GM21529 (cell line): ENCODE measurements around the gene RRP7A.
"Not testable (repeated sequence)": the region's sequence is repeated elsewhere in the genome, so short reads cannot be mapped to it uniquely, and the experiment has no call there.

Experiments used
- ATAC-seq: cut with Tn5 transposase; IDR thresholded peaks from one replicate; pipeline ENCODE4 v1.9.1; 2021; ENCODE audit not compliant: unreplicated experiment

RRP7A gene

DNA sequence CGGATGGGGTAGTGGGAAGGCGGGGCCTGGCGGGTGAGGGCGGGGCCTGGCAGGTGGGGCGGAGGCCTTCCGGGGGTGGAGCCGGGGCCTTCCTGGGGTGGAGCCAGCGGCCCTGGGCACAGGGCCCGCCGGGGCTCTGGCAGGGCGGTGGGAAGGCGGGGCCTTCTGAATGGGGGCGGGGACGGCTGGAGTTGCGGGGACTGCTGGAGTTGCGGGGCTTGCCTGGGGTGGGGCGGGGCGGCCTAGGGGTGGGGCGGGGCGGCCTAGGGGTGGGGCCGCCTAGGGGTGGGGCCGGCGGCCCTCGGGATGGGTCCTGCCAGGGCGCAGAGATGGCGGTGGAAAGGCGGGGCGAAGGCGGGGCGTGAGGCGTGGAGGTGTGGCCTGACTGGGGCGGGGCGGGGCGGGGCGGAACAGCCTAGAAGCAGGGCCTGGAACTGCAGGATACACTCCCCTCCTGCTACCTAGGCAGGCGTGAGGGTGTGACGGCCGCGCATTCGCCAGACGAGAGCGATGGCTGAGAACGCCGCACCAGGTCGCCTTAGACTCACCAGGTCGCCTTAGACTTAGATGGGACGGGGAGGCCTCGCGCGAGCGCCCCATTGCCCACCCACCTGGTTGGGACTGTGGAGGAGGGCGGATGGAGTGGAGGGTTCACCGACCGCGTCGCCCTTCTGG lies 19.3 kb downstream of the RRP7A start:
- ATAC-seq: peak; percentile 67

GRCh38 chr22:42499773-42500160 lies 19.8 kb downstream of the RRP7A start:
- not testable (repeated sequence) for ATAC-seq

GRCh38 chr22:42495533-42496141 lies 24.0 kb downstream of the RRP7A start:
- ATAC-seq: not testable (repeated sequence)

- no peak for ATAC-seq
Measured at GRCh38 chr22:42493393-42493792, 26.2 kb downstream of the RRP7A start.

- ATAC-seq: no peak
Measured at GRCh38 chr22:42492323-42492690, 27.3 kb downstream of the RRP7A start.

DNA sequence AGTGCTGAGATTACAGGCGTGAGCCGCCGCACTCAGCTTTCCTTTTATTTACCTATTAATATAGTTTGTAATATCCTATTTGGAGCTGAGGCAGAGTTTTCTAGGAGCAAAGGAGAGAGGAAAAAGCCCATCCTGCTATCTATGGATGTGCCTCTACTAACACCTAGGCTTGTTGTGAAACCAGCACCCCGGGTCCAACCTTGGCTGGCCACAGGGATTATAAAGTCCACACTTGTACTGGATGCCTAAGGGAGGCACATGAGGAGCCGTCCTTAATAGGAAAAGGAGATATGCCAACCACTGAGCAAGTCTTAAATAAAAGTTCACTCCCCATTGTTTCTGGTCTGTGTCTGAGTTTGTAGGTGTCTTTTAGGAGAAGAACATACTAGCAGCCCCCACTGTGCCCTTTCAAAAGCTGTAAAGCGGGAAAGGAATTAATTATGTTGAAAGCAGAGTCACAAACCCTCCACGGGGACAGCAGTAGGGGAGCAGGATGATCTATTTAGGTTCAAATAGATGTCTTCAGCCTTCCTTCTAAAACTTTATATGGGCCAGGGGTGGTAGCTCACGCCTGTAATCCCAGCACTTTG lies 29.3 kb downstream of the RRP7A start:
- ATAC-seq: no peak

GRCh38 chr22:42489000-42489399 lies 30.6 kb downstream of the RRP7A start:
- no peak for ATAC-seq

DNA sequence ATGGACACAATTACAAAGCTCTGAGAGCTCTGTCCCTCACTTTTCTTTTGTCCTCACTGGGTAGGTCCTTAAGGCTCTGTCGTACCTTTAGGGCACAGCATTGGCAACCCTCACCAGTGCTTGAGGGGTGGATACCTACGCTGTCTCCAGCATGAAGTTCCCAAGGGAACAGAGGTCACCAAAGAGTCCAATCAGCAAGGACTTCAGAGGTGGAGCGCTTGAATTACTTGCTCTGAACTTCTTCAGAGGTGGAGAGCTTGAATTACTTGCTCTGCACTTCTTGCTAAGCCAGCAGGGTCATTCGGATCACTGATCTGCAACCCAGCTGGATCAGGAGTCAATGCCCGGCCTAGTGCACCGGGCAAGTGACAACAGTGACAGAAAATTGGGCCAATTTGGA lies 35.1 kb downstream of the RRP7A start:
- ATAC-seq: no peak

DNA sequence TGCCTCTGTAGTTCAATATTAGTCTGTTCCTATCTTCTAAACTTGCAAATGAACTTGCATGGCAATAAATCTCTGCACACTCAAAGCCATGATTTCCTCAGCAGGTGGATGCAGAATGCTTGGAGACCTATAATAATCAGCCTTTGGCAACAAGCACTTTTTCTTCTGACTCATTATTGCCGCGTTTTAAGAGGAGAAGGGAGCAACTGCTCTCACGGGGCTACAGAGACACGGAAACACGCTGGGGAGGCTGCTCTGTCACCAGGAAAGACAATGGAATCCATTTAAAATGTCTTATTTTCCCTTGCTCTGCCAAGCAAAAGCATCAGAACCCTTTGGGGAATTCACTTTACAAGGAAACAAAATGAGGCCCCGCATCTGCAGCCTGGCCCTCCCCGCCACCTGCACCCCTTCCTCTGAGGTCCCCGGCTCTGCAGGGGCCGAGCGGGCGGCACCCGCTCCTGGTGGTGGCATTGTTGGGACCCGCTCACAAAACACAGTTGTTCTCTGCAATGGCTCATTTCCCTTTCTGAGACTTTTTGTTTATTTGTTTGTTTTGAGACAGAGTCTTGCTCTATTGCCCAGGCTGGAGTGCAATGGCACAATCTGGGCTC lies 35.9 kb downstream of the RRP7A start:
- ATAC-seq: not testable (repeated sequence)

- no peak for ATAC-seq
Measured at GRCh38 chr22:42475122-42475521, 44.5 kb downstream of the RRP7A start.

DNA sequence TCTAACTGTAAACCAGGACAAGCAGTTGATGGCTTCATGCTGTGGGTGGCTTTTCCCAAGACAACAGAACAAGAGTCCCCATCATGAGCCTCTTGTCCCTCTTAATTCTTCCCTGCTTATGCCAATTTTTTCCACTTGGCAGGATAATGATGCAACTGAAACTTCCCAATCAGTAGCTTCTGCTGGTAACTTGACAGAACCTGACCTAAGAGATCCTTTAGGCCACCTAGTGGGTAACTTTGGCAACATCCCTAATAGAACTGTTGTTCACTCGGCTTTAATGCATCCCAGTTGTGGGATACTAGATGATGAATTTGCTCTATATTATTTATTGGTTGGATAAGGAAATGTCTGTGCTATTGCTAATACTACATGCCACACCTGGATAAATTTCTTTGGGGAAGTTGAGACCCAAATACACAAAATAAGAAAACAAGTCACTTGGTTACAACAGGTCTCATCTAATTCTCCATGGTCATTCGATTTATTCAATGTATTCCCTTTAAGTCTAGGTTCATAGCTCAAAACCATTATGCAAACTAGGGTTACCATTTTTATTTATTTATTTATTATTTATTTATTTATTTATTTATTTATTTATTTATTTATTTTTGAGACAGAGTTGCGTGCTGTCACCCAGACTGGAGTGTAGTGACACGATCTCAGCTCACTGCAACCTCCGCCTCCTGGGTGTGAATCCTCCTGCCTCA lies 46.0 kb downstream of the RRP7A start:
- ATAC-seq: no peak

DNA sequence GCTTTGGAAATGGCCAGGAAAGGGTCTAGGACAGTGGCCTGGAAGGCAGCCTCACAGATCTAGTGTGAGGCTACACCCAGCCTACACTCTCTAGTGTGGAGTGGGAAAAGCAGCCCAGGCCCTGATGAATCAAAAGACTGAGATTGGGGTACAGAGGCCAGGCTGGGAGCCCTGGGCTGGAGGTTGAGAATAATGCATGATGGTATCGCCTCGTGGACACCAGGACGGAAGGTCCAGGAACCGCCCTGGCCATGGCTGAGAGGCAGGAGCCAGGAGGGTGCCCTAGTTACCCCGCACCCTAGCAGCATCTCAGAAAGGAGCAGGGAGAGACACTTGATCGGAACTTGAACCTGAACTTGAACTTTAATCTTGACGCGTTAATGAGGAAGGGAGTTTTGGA lies 46.9 kb downstream of the RRP7A start:
- no peak for ATAC-seq

DNA sequence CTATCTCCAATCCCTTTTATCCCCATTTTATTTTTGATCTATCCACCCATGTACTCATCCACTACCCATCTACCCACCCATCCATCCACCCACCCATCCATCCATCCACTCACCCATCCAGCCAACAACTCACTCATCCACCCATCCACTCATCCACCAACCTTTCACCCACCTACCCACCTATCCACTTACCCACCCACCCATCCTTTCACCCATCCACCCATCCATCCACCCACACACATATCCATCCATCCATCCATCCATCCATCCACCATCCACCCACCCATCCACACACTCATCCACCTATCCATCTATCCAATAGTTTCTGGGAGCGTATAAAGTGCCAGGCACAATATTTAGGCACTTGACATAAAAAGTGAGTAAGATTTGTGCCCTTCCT lies 48.2 kb downstream of the RRP7A start:
- no peak for ATAC-seq

DNA sequence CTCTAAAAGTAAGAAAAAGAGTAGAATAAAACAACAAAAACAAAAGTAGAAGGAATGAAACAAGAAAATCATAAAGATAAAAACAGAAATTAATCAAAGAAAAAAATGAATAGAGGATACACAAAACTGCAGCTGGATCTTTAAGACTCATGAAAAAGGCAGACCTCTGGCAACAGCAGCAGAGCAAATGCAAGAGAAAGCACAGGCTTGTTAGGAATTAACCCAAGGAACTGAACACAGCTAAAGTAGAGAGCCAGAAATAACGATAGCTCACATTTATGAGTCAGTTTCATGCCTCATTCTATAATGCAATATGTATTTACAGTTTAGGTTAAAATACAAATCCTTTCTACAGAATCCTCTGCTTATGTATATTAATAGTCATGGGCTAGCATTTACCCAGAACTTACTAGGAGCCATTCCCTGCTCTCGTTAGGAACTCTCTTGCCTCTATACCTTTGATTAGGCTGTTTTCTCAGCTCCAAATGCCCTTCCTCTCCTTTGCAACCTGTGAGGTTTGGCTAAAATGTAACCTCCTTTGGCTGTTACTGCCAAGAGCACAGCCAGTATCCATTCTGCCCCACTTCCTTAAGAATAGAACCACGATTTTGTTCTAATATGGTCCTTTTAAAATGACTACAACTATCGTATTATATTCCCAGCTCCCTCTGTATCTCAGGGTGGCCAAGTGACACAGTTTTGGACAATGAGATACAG lies 49.1 kb downstream of the RRP7A start:
- ATAC-seq: no peak

- no peak for ATAC-seq
Measured at GRCh38 chr22:42468841-42469240, 50.8 kb downstream of the RRP7A start.

DNA sequence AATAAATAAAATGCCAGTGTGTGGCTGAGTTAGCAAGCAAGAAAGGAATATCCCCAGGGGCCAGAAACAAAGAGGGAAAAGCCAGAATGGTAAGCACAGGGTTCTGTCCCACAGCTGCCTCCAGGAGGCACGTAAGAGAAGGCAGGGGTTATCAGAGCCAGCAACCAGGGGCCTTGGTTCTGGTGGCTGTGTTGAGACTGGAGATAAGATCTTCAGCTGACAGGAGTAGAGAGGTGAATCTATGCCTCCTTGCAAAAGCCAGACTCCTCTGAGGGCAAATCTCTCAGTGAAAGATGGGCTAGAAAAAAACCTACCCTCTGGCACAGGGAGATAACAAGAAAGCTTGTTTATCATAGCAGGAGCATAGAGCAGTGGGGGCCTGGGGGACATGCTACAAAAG lies 57.6 kb downstream of the RRP7A start:
- ATAC-seq: no peak

GRCh38 chr22:42461511-42461910 lies 58.1 kb downstream of the RRP7A start:
- no peak for ATAC-seq
